ENCODE results near the gene GNAL. TPM values are rescaled to one million over a fixed set of nuclear protein-coding genes. Genes with fewer than 3 reads are reported as not detected.

GNAL gene
- total RNA-seq, 1 experiment from 2014 or later, result 24.5 TPM

GRCh38 chr18:11664286-11664685, 24.8 kb upstream of the GNAL start:
- no peaks in the 10 kb centered on the region for H3K27me3 ChIP-seq (ENCODE audit: control insufficient read depth, insufficient read depth, low read length)
- no peak overlapping the region for H3K4me3 ChIP-seq (ENCODE audit: insufficient read depth, low read depth, low read length)
- H3K36me3 ChIP-seq (replicated peaks; ENCODE audit: control insufficient read depth, insufficient read depth, low read length), result no peaks in the 10 kb centered on the region
- DNase-seq, result no peak

- Histone ChIP-seq H3K4me3 (ENCODE audit: insufficient read depth, low read depth, low read length) (no peak overlapping the region), H3K36me3 (replicated peaks; ENCODE audit: control insufficient read depth, insufficient read depth, low read length) (no peaks in the 10 kb centered on the region), H3K27me3 (ENCODE audit: control insufficient read depth, insufficient read depth, low read length) (no peaks in the 10 kb centered on the region; the same call in 1 of the 2 replicates)
- DNase-seq, result no peak
Measured at GRCh38 chr18:11665146-11665545, 23.9 kb upstream of the GNAL start.

GRCh38 chr18:11665587-11665986, 23.5 kb upstream of the GNAL start:
- H3K4me3 ChIP-seq (ENCODE audit: insufficient read depth, low read depth, low read length), result no peak overlapping the region
- H3K27me3 ChIP-seq (ENCODE audit: control insufficient read depth, insufficient read depth, low read length), result no peaks in the 10 kb centered on the region; the same call in 1 of the 2 replicates
- DNase-seq, result no peak
- H3K36me3 ChIP-seq (replicated peaks; ENCODE audit: control insufficient read depth, insufficient read depth, low read length), result no peaks in the 10 kb centered on the region

DNA sequence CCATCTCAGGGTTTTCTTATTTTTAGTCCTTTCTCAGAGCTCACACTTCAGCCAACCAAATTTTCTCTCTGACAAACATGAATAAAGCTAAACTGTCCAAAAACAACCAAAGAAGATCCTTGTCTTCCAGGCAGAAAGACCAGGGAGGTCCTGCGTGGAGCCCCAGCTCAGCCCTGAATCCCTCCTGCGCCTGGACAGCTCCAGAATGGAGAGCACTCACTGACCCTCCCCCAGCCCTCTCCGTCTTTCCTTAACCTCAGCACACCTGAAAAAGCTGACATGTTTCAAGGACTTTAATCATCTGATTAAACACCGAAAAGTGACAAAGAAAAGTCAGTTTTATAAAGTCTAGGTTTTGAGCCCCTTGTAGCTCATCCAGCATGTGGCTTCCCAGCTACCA, 22.9 kb upstream of the GNAL start:
- Histone ChIP-seq H3K4me3 (ENCODE audit: insufficient read depth, low read depth, low read length) (no peak overlapping the region), H3K27me3 (ENCODE audit: control insufficient read depth, insufficient read depth, low read length) (no peaks in the 10 kb centered on the region; the same call in 1 of the 2 replicates), H3K36me3 (replicated peaks; ENCODE audit: control insufficient read depth, insufficient read depth, low read length) (no peaks in the 10 kb centered on the region)
- DNase-seq, result no peak

GRCh38 chr18:11666831-11667230, 22.2 kb upstream of the GNAL start:
- no peak overlapping the region for H3K4me3 ChIP-seq (ENCODE audit: insufficient read depth, low read depth, low read length)
- no peak for DNase-seq
- no peaks in the 10 kb centered on the region for H3K36me3 ChIP-seq (replicated peaks; ENCODE audit: control insufficient read depth, insufficient read depth, low read length)
- no peaks in the 10 kb centered on the region; the same call in 1 of the 2 replicates for H3K27me3 ChIP-seq (ENCODE audit: control insufficient read depth, insufficient read depth, low read length)

GRCh38 chr18:11667578-11667977, 21.5 kb upstream of the GNAL start:
- no peak for DNase-seq
- H3K36me3 ChIP-seq (replicated peaks; ENCODE audit: control insufficient read depth, insufficient read depth, low read length), result no peaks in the 10 kb centered on the region
- H3K27me3 ChIP-seq (ENCODE audit: control insufficient read depth, insufficient read depth, low read length), result no peaks in the 10 kb centered on the region; the same call in 1 of the 2 replicates
- H3K4me3 ChIP-seq (ENCODE audit: insufficient read depth, low read depth, low read length), result no peak overlapping the region

GRCh38 chr18:11668441-11669169, 20.5 kb upstream of the GNAL start:
- H3K27me3 ChIP-seq (ENCODE audit: control insufficient read depth, insufficient read depth, low read length), result no peaks in the 10 kb centered on the region; the same call in 1 of the 2 replicates
- DNase-seq, result no peak

DNA sequence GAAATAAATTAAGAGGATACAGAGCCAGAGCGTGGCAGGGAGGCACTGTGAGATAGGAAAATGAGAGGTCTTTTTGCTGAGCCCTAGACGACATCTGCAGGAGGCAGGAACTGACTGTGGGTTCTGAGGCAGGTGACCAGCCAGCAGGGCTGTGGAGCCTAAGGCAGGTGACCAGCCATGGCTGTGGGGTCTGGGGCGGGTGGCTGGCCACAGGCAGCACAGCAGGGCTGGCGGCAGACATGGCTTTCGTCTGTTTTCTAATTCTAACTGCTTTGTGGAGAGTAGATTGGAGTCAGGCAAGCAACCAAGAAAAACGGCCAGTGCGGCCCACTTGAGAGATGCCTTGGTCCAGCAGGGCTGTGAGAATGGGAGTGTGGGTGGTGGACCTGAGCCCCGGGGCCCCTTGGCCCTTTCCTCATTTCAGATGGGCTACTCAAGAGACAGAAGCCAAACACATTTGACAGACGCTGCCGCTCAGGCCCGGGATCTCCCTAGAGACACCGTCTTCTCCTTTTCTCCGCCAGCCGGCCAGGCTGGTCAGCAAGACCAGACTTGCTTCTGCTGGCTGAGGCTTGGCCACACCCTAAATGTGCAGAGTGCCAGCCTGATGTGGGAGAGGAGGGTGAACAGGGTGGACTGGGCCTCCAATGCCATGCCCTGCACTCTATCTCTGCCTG, 19.7 kb upstream of the GNAL start:
- no peaks in the 10 kb centered on the region for H3K36me3 ChIP-seq (replicated peaks; ENCODE audit: control insufficient read depth, insufficient read depth, low read length)
- no peak for DNase-seq
- H3K27me3 ChIP-seq (ENCODE audit: control insufficient read depth, insufficient read depth, low read length), result no peaks in the 10 kb centered on the region; the same call in 1 of the 2 replicates
- no peak overlapping the region for H3K4me3 ChIP-seq (ENCODE audit: insufficient read depth, low read depth, low read length)

More at GRCh38 chr18:11668441-11669169, 20.5 kb upstream of the GNAL start:
- Histone ChIP-seq H3K4me3 (ENCODE audit: insufficient read depth, low read depth, low read length) (no peak overlapping the region), H3K36me3 (replicated peaks; ENCODE audit: control insufficient read depth, insufficient read depth, low read length) (no peaks in the 10 kb centered on the region)

GRCh38 chr18:11669948-11670275, 19.2 kb upstream of the GNAL start:
- no peak for DNase-seq
- Histone ChIP-seq H3K36me3 (replicated peaks; ENCODE audit: control insufficient read depth, insufficient read depth, low read length) (no peaks in the 10 kb centered on the region), H3K27me3 (ENCODE audit: control insufficient read depth, insufficient read depth, low read length) (no peaks in the 10 kb centered on the region; the same call in 1 of the 2 replicates)

GRCh38 chr18:11671156-11671555, 17.9 kb upstream of the GNAL start:
- DNase-seq, result no peak
- Histone ChIP-seq H3K36me3 (replicated peaks; ENCODE audit: control insufficient read depth, insufficient read depth, low read length) (no peaks in the 10 kb centered on the region), H3K4me3 (ENCODE audit: insufficient read depth, low read depth, low read length) (no peak overlapping the region), H3K27me3 (ENCODE audit: control insufficient read depth, insufficient read depth, low read length) (no peaks in the 10 kb centered on the region; the same call in 1 of the 2 replicates)

More at GRCh38 chr18:11669948-11670275, 19.2 kb upstream of the GNAL start:
- no peak overlapping the region for H3K4me3 ChIP-seq (ENCODE audit: insufficient read depth, low read depth, low read length)

DNA sequence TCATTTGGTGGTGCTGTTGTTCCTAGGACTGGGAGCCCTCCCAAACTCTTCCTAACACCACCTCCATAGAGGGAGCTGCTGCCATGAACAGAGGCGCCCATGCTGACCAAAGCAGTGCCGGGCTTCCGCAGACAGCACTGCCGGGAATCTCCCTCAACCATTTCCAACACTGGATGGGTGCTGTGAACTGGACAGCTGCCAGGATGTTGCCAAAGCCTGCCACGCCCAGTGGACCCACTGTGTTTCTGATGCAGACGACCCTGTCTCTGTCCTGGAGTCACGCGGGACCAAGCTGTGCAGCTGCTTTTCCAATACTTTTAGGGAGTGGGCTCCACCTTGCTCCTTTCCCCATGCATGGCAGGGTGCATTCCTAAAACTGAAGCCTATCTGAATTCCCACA, 16.9 kb upstream of the GNAL start:
- no peak overlapping the region for H3K4me3 ChIP-seq (ENCODE audit: insufficient read depth, low read depth, low read length)
- no peaks in the 10 kb centered on the region for H3K36me3 ChIP-seq (replicated peaks; ENCODE audit: control insufficient read depth, insufficient read depth, low read length)
- no peaks in the 10 kb centered on the region; the same call in 1 of the 2 replicates for H3K27me3 ChIP-seq (ENCODE audit: control insufficient read depth, insufficient read depth, low read length)
- no peak for DNase-seq

GRCh38 chr18:11672846-11673454, 16.1 kb upstream of the GNAL start:
- no peak for DNase-seq
- no peaks in the 10 kb centered on the region; the same call in 1 of the 2 replicates for H3K27me3 ChIP-seq (ENCODE audit: control insufficient read depth, insufficient read depth, low read length)

DNA sequence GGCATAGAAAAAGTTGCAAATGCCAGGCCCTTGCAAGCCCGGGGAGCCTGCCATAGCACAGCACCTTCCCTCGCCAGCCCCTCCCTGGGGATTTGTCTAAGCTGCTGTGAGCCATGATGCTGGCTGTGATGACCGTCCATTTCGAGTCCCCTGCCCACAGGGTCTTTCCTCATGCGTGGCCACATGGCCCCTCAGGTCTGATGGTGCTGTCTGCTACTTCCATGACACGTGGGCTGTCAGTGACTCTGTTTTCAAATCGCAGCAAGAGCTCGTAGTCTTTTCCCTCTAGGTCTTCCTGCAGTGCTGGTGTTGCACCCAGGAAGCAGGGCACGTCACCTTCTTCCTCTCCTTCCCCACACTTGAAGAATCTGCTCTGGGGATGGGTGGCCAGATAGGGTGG, 15.5 kb upstream of the GNAL start:
- H3K36me3 ChIP-seq (replicated peaks; ENCODE audit: control insufficient read depth, insufficient read depth, low read length), result no peaks in the 10 kb centered on the region
- no peak for DNase-seq
- H3K27me3 ChIP-seq (ENCODE audit: control insufficient read depth, insufficient read depth, low read length), result no peaks in the 10 kb centered on the region; the same call in 1 of the 2 replicates
- no peak overlapping the region for H3K4me3 ChIP-seq (ENCODE audit: insufficient read depth, low read depth, low read length)

More at GRCh38 chr18:11672846-11673454, 16.1 kb upstream of the GNAL start:
- Histone ChIP-seq H3K36me3 (replicated peaks; ENCODE audit: control insufficient read depth, insufficient read depth, low read length) (no peaks in the 10 kb centered on the region), H3K4me3 (ENCODE audit: insufficient read depth, low read depth, low read length) (no peak overlapping the region)

GRCh38 chr18:11674119-11674518, 14.9 kb upstream of the GNAL start:
- no peak for DNase-seq
- Histone ChIP-seq H3K36me3 (replicated peaks; ENCODE audit: control insufficient read depth, insufficient read depth, low read length) (no peaks in the 10 kb centered on the region), H3K27me3 (ENCODE audit: control insufficient read depth, insufficient read depth, low read length) (no peaks in the 10 kb centered on the region; the same call in 1 of the 2 replicates), H3K4me3 (ENCODE audit: insufficient read depth, low read depth, low read length) (no peak overlapping the region)

DNA sequence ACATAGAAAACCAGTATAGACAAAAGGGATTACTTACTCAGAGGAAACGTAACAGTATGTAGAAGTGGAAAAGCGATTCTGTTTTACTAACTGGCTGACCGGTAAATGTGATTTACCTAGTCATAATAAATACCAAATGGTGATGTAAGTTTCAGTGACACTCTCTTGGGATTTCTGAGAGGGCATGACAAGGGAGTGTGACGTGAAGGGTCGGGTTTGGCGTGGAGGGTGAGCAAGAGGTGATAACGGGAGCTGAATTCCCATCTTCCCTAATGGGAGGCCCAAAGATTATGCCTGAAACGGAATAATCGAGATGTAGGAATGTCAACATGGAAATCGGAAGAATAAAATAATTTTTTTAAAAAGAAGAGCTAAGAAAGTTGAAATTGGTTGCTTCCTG, 12.7 kb upstream of the GNAL start:
- no peaks in the 10 kb centered on the region for H3K27me3 ChIP-seq (ENCODE audit: control insufficient read depth, insufficient read depth, low read length)
- DNase-seq, result no peak
- H3K36me3 ChIP-seq (replicated peaks; ENCODE audit: control insufficient read depth, insufficient read depth, low read length), result no peaks in the 10 kb centered on the region

More for the DNA sequence above, 12.7 kb upstream of the GNAL start:
- H3K4me3 ChIP-seq (ENCODE audit: insufficient read depth, low read depth, low read length), result no peak overlapping the region

Data from H7 (cell line).